Ishikawa (cell line): Measurements from ENCODE around the gene N4BP2L1.

Experiments
- CEBPB ChIP-seq: IDR thresholded peaks from 2 replicates; pipeline ENCODE4 v1.6.1; 2012
- CREB1 ChIP-seq: IDR thresholded peaks from 2 replicates; pipeline ENCODE4 v1.6.1; 2012; ENCODE audit warnings: low read depth
- EGR1 ChIP-seq: IDR thresholded peaks from 2 replicates; pipeline ENCODE4 v1.6.1; 2012
- EP300 ChIP-seq: IDR thresholded peaks from 2 replicates; pipeline ENCODE4 v1.6.1; 2012; ENCODE audit warnings: borderline replicate concordance
- FOXM1 ChIP-seq: IDR thresholded peaks from 2 replicates; pipeline ENCODE4 v1.6.1; 2012; ENCODE audit warnings: low read depth, borderline replicate concordance
- MAX ChIP-seq: IDR thresholded peaks from 2 replicates; pipeline ENCODE4 v1.6.1; 2012
- NFIC ChIP-seq: IDR thresholded peaks from 2 replicates; pipeline ENCODE4 v1.6.1; 2012
- RAD21 ChIP-seq: IDR thresholded peaks from 2 replicates; pipeline ENCODE4 v1.6.1; 2012; ENCODE audit warnings: low read depth
- TAF1 ChIP-seq: IDR thresholded peaks from 2 replicates; pipeline ENCODE4 v1.6.1; 2012; ENCODE audit warnings: low read depth, mild to moderate bottlenecking
- TCF12 ChIP-seq: IDR thresholded peaks from 2 replicates; pipeline ENCODE4 v1.6.1; 2012; ENCODE audit warnings: low read depth
- TEAD4 ChIP-seq: IDR thresholded peaks from 2 replicates; pipeline ENCODE4 v1.6.1; 2012
- YY1 ChIP-seq: IDR thresholded peaks from 2 replicates; pipeline ENCODE4 v1.6.1; 2012; ENCODE audit warnings: low read depth
- ZBTB7A ChIP-seq: IDR thresholded peaks from 2 replicates; pipeline ENCODE4 v1.6.1; 2012; ENCODE audit warnings: low read depth
- TF ChIP-seq, protein P1 (sequence below): IDR thresholded peaks from 2 replicates; pipeline ENCODE4 v1.6.1; 2012
- TF ChIP-seq, protein P2 (sequence below): IDR thresholded peaks from 2 replicates; pipeline ENCODE4 v1.6.1; 2012; ENCODE audit warnings: low read depth, mild to moderate bottlenecking

N4BP2L1 gene

GRCh38 chr13:32383836-32384618, 43.9 kb downstream of the N4BP2L1 start:
- no peak for TF ChIP-seq YY1
- TF ChIP-seq, protein P1, sequence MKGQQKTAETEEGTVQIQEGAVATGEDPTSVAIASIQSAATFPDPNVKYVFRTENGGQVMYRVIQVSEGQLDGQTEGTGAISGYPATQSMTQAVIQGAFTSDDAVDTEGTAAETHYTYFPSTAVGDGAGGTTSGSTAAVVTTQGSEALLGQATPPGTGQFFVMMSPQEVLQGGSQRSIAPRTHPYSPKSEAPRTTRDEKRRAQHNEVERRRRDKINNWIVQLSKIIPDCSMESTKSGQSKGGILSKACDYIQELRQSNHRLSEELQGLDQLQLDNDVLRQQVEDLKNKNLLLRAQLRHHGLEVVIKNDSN = no peak
- no peak for TF ChIP-seq MAX
- no peak for TF ChIP-seq EGR1
- TF ChIP-seq ZBTB7A = no peak
- no peak for TF ChIP-seq CREB1
- no peak for TF ChIP-seq CEBPB
- no peak for TF ChIP-seq TCF12
- TF ChIP-seq RAD21 = no peak
- TF ChIP-seq TEAD4 = no peak
- TF ChIP-seq, protein P2, sequence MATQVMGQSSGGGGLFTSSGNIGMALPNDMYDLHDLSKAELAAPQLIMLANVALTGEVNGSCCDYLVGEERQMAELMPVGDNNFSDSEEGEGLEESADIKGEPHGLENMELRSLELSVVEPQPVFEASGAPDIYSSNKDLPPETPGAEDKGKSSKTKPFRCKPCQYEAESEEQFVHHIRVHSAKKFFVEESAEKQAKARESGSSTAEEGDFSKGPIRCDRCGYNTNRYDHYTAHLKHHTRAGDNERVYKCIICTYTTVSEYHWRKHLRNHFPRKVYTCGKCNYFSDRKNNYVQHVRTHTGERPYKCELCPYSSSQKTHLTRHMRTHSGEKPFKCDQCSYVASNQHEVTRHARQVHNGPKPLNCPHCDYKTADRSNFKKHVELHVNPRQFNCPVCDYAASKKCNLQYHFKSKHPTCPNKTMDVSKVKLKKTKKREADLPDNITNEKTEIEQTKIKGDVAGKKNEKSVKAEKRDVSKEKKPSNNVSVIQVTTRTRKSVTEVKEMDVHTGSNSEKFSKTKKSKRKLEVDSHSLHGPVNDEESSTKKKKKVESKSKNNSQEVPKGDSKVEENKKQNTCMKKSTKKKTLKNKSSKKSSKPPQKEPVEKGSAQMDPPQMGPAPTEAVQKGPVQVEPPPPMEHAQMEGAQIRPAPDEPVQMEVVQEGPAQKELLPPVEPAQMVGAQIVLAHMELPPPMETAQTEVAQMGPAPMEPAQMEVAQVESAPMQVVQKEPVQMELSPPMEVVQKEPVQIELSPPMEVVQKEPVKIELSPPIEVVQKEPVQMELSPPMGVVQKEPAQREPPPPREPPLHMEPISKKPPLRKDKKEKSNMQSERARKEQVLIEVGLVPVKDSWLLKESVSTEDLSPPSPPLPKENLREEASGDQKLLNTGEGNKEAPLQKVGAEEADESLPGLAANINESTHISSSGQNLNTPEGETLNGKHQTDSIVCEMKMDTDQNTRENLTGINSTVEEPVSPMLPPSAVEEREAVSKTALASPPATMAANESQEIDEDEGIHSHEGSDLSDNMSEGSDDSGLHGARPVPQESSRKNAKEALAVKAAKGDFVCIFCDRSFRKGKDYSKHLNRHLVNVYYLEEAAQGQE = no peak

GRCh38 chr13:32381539-32381938, 46.4 kb downstream of the N4BP2L1 start:
- TF ChIP-seq MAX (no peak), CREB1 (no peak), FOXM1 (no peak), RAD21 (peak; percentile 36; the same call in 1 of the 2 replicates), TEAD4 (no peak)

GRCh38 chr13:32378012-32378411, 49.9 kb downstream of the N4BP2L1 start:
- no peak for TF ChIP-seq FOXM1
- TF ChIP-seq CEBPB = no peak
- no peak for TF ChIP-seq EP300
- TF ChIP-seq, protein P1 = no peak
- TF ChIP-seq EGR1 = no peak
- no peak for TF ChIP-seq RAD21
- no peak for TF ChIP-seq TCF12
- no peak for TF ChIP-seq NFIC
- no peak for TF ChIP-seq CREB1
- no peak for TF ChIP-seq TEAD4
- no peak for TF ChIP-seq TAF1
- TF ChIP-seq ZBTB7A = no peak
- TF ChIP-seq MAX = no peak
- no peak for TF ChIP-seq YY1
- TF ChIP-seq, protein P2 = no peak

GRCh38 chr13:32376642-32377415, 51.1 kb downstream of the N4BP2L1 start:
- no peak for TF ChIP-seq EP300
- TF ChIP-seq CEBPB = no peak
- TF ChIP-seq ZBTB7A = no peak
- TF ChIP-seq MAX = no peak
- TF ChIP-seq CREB1 = no peak
- TF ChIP-seq TAF1 = no peak
- TF ChIP-seq FOXM1 = no peak
- no peak for TF ChIP-seq EGR1
- TF ChIP-seq YY1 = no peak
- TF ChIP-seq, protein P1 = no peak
- TF ChIP-seq RAD21 = no peak
- TF ChIP-seq TCF12 = no peak
- TF ChIP-seq, protein P2 = no peak
- TF ChIP-seq NFIC = no peak
- no peak for TF ChIP-seq TEAD4
